GM12878 (cell line): ENCODE measurements around the gene MED13. TPM values are rescaled to one million over a fixed set of nuclear protein-coding genes. Genes with fewer than 3 reads are reported as not detected.

ENCODE experiments used
- ATAC-seq: fragments of 200-7000 bp; cut with Tn5 transposase; 3 replicates; pipeline ENCODE4 v1.9.1; 2020; ENCODE audit warnings: mild to moderate bottlenecking, moderate library complexity
- BruUV-seq: library from RNA; stranded (reverse); fragments of 400-500 nt; replicated peaks from 2 replicates; lab custom pipeline; 2021; lab: Mats Ljungman, UMichigan
- CTCF ChIA-PET: fragments of 300-600 bp; sonication (Branson Sonifier 250); formaldehyde crosslinking; extraction: SDS; loops from one replicate; lab custom pipeline; 2021; ENCODE audit warnings: inconsistent platforms; lab: Yijun Ruan, JAX
- POLR2A ChIA-PET: fragments of 350-600 bp; formaldehyde crosslinking; extraction: SDS; loops from one replicate; lab custom pipeline; 2021; ENCODE audit warnings: inconsistent platforms; lab: Charles Lee
- RAD21 ChIA-PET: fragments of 300-600 bp; sonication (Branson Sonifier 250); formaldehyde crosslinking; loops from one replicate; lab custom pipeline; 2023; ENCODE audit warnings: antibody characterized with exemption; ENCODE audit not compliant: unreplicated experiment; lab: Charles Lee
- SMC1A ChIA-PET: fragments of 300-600 bp; sonication (Branson Sonifier 250); formaldehyde crosslinking; loops from one replicate; lab custom pipeline; 2023; ENCODE audit not compliant: unreplicated experiment, uncharacterized antibody; lab: Charles Lee
- DNase-seq: peaks from one replicate; pipeline ENCODE4 v3.0.0-alpha.2; 2011; ENCODE audit warnings: low read depth, low spot score
- FAIRE-seq: peaks from 3 replicates; lab custom pipeline; 2011; peaks lifted over from hg19 to GRCh38; lab: Jason Lieb, UNC
- H2AFZ ChIP-seq: 2 replicates; pipeline ENCODE4 v1.6.0; 2011; ENCODE audit warnings: low read depth, low read length, control low read depth; ENCODE audit not compliant: control insufficient read depth
- H3K27ac ChIP-seq: 2 replicates; pipeline ENCODE4 v1.5.1; 2011; ENCODE audit warnings: control low read depth; ENCODE audit not compliant: control insufficient read depth, insufficient read depth
- H3K27me3 ChIP-seq, 2 experiments: replicated peaks in 1 of 2; 2 replicates each; pipeline versions ENCODE4 v1.6.0 to v1.6.1; 2011; ENCODE audit warnings: low read length in 1 of 2; ENCODE audit not compliant: control insufficient read depth in 2 of 2, insufficient read depth in 2 of 2
- H3K36me3 ChIP-seq, 2 experiments: 2 replicates each; pipeline ENCODE4 v1.5.1; 2011; ENCODE audit warnings: low read length in 1 of 2; ENCODE audit not compliant: control insufficient read depth in 2 of 2, insufficient read depth in 2 of 2
- H3K4me1 ChIP-seq: 2 replicates; pipeline ENCODE4 v1.6.1; 2011; ENCODE audit warnings: mild to moderate bottlenecking, low read length, moderate library complexity, mixed read lengths; ENCODE audit not compliant: control insufficient read depth, insufficient read depth
- H3K4me2 ChIP-seq: 2 replicates; pipeline ENCODE4 v1.6.0; 2011; ENCODE audit warnings: control low read depth; ENCODE audit not compliant: control insufficient read depth, insufficient read depth
- H3K4me3 ChIP-seq: fragments of 200-600 bp; sonication (generic); 2 replicates; pipeline ENCODE4 v1.5.1; 2016
- H3K79me2 ChIP-seq: 2 replicates; pipeline ENCODE4 v1.6.0; 2011; ENCODE audit warnings: low read length; ENCODE audit not compliant: control insufficient read depth, insufficient read depth
- H3K9ac ChIP-seq: 2 replicates; pipeline ENCODE4 v1.8.0; 2011; ENCODE audit warnings: low read length, control low read depth, mixed read lengths; ENCODE audit not compliant: control insufficient read depth, insufficient read depth
- H3K9me3 ChIP-seq: replicated peaks from 3 replicates; pipeline ENCODE4 v1.5.1; 2011; ENCODE audit warnings: mild to moderate bottlenecking, low read length; ENCODE audit not compliant: control insufficient read depth, insufficient read depth
- H4K20me1 ChIP-seq: 2 replicates; pipeline ENCODE4 v1.6.0; 2011; ENCODE audit not compliant: control insufficient read depth, insufficient read depth
- BCL3 ChIP-seq: IDR thresholded peaks from 2 replicates; pipeline ENCODE4 v1.6.1; 2011; ENCODE audit warnings: borderline replicate concordance, low read depth, mild to moderate bottlenecking, moderate library complexity, low read length; ENCODE audit not compliant: insufficient read depth, poor library complexity, severe bottlenecking
- CHD4 ChIP-seq: fragments of 200-600 bp; sonication (generic); IDR thresholded peaks from 2 replicates; pipeline ENCODE4 v1.6.1; 2016; ENCODE audit warnings: mild to moderate bottlenecking
- DPF2 ChIP-seq: fragments of 450-650 bp; IDR thresholded peaks from 2 replicates; pipeline ENCODE4 v1.6.1; 2017; ENCODE audit warnings: mild to moderate bottlenecking
- FOS ChIP-seq: IDR thresholded peaks from 3 replicates; pipeline ENCODE4 v1.6.1; 2011; ENCODE audit warnings: borderline replicate concordance; ENCODE audit not compliant: insufficient read length; ENCODE audit errors: extremely low read depth
- GABPA ChIP-seq: IDR thresholded peaks from 2 replicates; pipeline ENCODE4 v1.6.1; 2014; ENCODE audit warnings: antibody characterized with exemption, low read depth, mild to moderate bottlenecking, inconsistent platforms
- IKZF1 ChIP-seq: fragments of 450-650 bp; conservative IDR thresholded peaks from 2 replicates; pipeline ENCODE4 v1.6.1; 2017; ENCODE audit warnings: antibody characterized with exemption, mild to moderate bottlenecking
- IRF3 ChIP-seq: fragments of 450-650 bp; IDR thresholded peaks from 2 replicates; pipeline ENCODE4 v1.6.1; 2014; ENCODE audit warnings: mild to moderate bottlenecking
- IRF4 ChIP-seq: IDR thresholded peaks from 2 replicates; pipeline ENCODE4 v1.6.1; 2011; ENCODE audit warnings: low read depth, low read length
- KDM1A ChIP-seq: fragments of 200-600 bp; sonication (generic); IDR thresholded peaks from 2 replicates; pipeline ENCODE4 v1.6.1; 2016; ENCODE audit warnings: borderline replicate concordance
- KLF5 ChIP-seq: fragments of 450-650 bp; IDR thresholded peaks from 2 replicates; pipeline ENCODE4 v1.6.1; 2014; ENCODE audit warnings: mild to moderate bottlenecking; ENCODE audit not compliant: partially characterized antibody
- MEF2B ChIP-seq: fragments of 450-650 bp; IDR thresholded peaks from 2 replicates; pipeline ENCODE4 v1.6.1; 2018; ENCODE audit warnings: mild to moderate bottlenecking, moderate library complexity; ENCODE audit not compliant: partially characterized antibody, poor library complexity, severe bottlenecking
- MTA3 ChIP-seq: IDR thresholded peaks from 2 replicates; pipeline ENCODE4 v1.6.1; 2012; ENCODE audit warnings: low read length, inconsistent platforms, borderline replicate concordance
- NR2F1 ChIP-seq: fragments of 450-650 bp; conservative IDR thresholded peaks from 2 replicates; pipeline ENCODE4 v1.6.1; 2017; ENCODE audit warnings: mild to moderate bottlenecking
- PAX8 ChIP-seq: fragments of 450-650 bp; IDR thresholded peaks from 2 replicates; pipeline ENCODE4 v1.6.1; 2017; ENCODE audit warnings: mild to moderate bottlenecking, moderate library complexity
- PML ChIP-seq: IDR thresholded peaks from 2 replicates; pipeline ENCODE4 v1.6.1; 2012; ENCODE audit warnings: low read length, inconsistent platforms
- POLR2AphosphoS2 ChIP-seq: IDR thresholded peaks from 2 replicates; pipeline ENCODE4 v1.6.1; 2011; ENCODE audit warnings: low read depth, mild to moderate bottlenecking, low read length, improper control_type of control experiment, moderate library complexity
- RAD51 ChIP-seq: fragments of 450-650 bp; IDR thresholded peaks from 2 replicates; pipeline ENCODE4 v1.6.1; 2016; ENCODE audit warnings: moderate library complexity, mild to moderate bottlenecking, inconsistent platforms
- SKIL ChIP-seq: fragments of 450-650 bp; IDR thresholded peaks from 2 replicates; pipeline ENCODE4 v1.6.1; 2017; ENCODE audit warnings: mild to moderate bottlenecking, low read depth, inconsistent platforms; ENCODE audit not compliant: poor library complexity, severe bottlenecking
- SMAD5 ChIP-seq: IDR thresholded peaks from 2 replicates; pipeline ENCODE4 v1.6.1; 2016; ENCODE audit warnings: antibody characterized with exemption, low read depth
- USF1 ChIP-seq: IDR thresholded peaks from 2 replicates; pipeline ENCODE4 v1.6.1; 2011; ENCODE audit warnings: borderline replicate concordance, low read depth, mild to moderate bottlenecking, moderate library complexity, mixed read lengths, low read length; ENCODE audit not compliant: insufficient read depth; ENCODE audit errors: extremely low read length
- WGBS: methylation state at CpG from one replicate; pipeline ENCODE4 v1.1.6; 2016; ENCODE audit warnings: low lambda C conversion rate; ENCODE audit not compliant: insufficient replicate concordance, insufficient coverage; ENCODE audit errors: missing lambda C conversion rate; 5-methylcytosine and 5-hydroxymethylcytosine counted together
- in situ Hi-C: fragments of 300-500 bp; cut with MboI; formaldehyde crosslinking; loops from 9 replicates; pipeline ENCODE4 v1.14.3; 2018; ENCODE audit warnings: mixed read lengths
- intact Hi-C: fragments of 100-400 bp; cut with micrococcal nuclease; formaldehyde crosslinking; loops from one replicate; pipeline ENCODE4 v1.14.2; 2022; ENCODE audit not compliant: unreplicated experiment
- polyA plus RNA-seq, 11 experiments: library from polyadenylated mRNA; depleted of rRNA in 4 of 11; unstranded in 6 of 11; stranded (reverse) in 5 of 11; fragments of >200 nt; fragmentation: Nextera tagmentation in 4 of 11; fragmentation: Illumina TruSeq in 1 of 11; extraction: Ambion mirVana in 4 of 11; extraction: Trizol in 1 of 11; gene quantifications; 1 replicate in 1 of 11; 2 replicates in 10 of 11; pipeline versions ENCODE4 v1.2.1 to v1.2.3, GENCODE V29; 2011 to 2016; ENCODE audit warnings: inconsistent platforms in 2 of 11, missing spikeins in 2 of 11, low read depth in 1 of 11
- total RNA-seq, 4 experiments: library from RNA; depleted of rRNA in 3 of 4; stranded (reverse); fragments of >200 nt in 3 of 4; fragmentation: Illumina TruSeq in 1 of 4; extraction: Trizol in 1 of 4; gene quantifications; 2 replicates each; pipeline versions ENCODE4 v1.2.1 to v1.2.3, GENCODE V29; 2013 to 2021

MED13 gene
- total and polyA plus RNA-seq, 10 of the 15 experiments (the other 5 are each of a cell fraction or from before 2014, with no cell fraction given), result 4.6 to 49.7 (median 21.3) TPM

- no peak for TF ChIP-seq MTA3
- no peak for TF ChIP-seq DPF2
- no peak for TF ChIP-seq IKZF1
- no peak for TF ChIP-seq IRF4
- no peak for TF ChIP-seq PML
- TF ChIP-seq FOS, result no peak
- no peak for TF ChIP-seq POLR2AphosphoS2
- no peak for TF ChIP-seq SKIL
- no peak for TF ChIP-seq KDM1A
- TF ChIP-seq, all 136 proteins: peak for 0
These were observed 117.6 kb downstream of the MED13 start (continued) for GRCh38 chr17:61947367-61948078.

GRCh38 chr17:61946359-61946758 lies 118.7 kb downstream of the MED13 start:
- Histone ChIP-seq H3K4me1 (no peaks in the 10 kb centered on the region), H3K4me3 (no peak overlapping the region), H4K20me1 (no peaks in the 10 kb centered on the region), H3K9ac (no peak overlapping the region), H2AFZ (no peak overlapping the region), H3K27me3 (no peaks in the 10 kb centered on the region), H3K9me3 (no peaks in the 10 kb centered on the region), H3K27ac (no peak overlapping the region), H3K79me2 (no peaks in the 10 kb centered on the region), H3K36me3 (peaks cover 6 to 30% of the 10 kb centered on the region in 2 experiments), H3K4me2 (no peak overlapping the region)
- ChIA-PET SMC1A (no interaction called here), RAD21 (interaction anchor here (1.2 kb wide), 1 partner anchor 166 kb away, joined by 3 read pairs; no protein-coding TSS in a partner anchor), CTCF (interaction anchor here (3.5 kb wide), 1 partner anchor 163 kb away, joined by 21 read pairs; no protein-coding TSS in a partner anchor), POLR2A (no interaction called here)
- no peak for DNase-seq
- WGBS, result 98% methylated on average over 2 of the region's 2 CpGs
- no peak for FAIRE-seq
- intact Hi-C loops, result no loop called here
- TF ChIP-seq PAX8 (no peak), KLF5 (no peak), USF1 (no peak), MEF2B (no peak), NR2F1 (no peak), CHD4 (no peak), RAD51 (no peak), BCL3 (no peak), GABPA (no peak), IRF3 (no peak), SMAD5 (no peak)
- TF ChIP-seq, all 136 proteins: peak for 0
- no TSS peak for BruUV-seq
- no peak for ATAC-seq
- in situ Hi-C loops, result no loop called here
